HG02852 (cell line): ENCODE results near the gene TMEM92.

Experiments used
- ATAC-seq: cut with Tn5 transposase; IDR thresholded peaks from one replicate; pipeline ENCODE4 v1.9.1; 2021; ENCODE audit warnings: mild to moderate bottlenecking, moderate library complexity; ENCODE audit not compliant: unreplicated experiment

TMEM92 gene

DNA sequence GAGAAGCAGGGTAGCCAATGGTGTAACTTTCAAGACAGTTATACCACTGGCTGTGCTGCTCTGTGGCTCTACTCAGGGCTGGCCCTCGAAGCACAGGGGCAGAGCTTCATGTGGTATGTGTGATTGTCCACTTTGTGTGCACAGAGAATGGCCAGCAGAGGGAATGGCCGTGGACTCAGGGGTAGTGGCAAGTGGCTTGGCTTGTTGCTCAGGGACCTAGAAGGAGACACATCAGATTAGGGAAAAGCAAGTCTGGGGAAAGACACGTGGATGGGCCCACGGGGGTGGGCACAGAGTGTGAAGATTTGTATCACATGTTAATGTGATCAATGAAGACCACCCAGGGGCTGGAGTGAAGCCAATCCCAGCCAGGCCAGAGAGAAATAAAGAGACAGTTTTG is 51.6 kb downstream of the TMEM92 start:
- ATAC-seq: no peak

DNA sequence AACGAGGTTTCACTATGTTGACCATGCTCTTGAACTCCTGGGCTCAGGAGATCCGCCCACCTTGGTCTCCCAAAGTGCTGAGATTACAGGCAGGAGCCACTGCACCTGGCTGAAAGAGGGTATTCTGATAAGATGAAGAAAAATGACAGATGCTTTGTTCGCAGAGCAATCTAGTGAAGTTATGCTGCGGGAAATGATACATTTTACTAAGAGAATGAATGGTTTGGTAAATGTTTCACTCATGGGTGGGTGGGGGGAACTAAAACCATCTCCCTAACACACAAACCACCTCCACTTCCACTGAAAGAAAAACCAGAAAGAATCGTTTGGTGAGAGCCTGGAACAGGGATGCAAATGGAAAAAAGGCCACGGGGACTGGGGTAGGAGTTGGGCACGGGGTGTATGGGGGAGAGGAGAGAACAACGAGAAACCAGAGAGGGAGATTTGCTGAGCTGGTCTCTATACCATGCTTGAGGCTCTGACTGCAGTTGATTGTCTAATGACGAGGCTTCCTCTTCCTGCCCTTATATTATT is 52.6 kb downstream of the TMEM92 start:
- ATAC-seq: no peak

DNA sequence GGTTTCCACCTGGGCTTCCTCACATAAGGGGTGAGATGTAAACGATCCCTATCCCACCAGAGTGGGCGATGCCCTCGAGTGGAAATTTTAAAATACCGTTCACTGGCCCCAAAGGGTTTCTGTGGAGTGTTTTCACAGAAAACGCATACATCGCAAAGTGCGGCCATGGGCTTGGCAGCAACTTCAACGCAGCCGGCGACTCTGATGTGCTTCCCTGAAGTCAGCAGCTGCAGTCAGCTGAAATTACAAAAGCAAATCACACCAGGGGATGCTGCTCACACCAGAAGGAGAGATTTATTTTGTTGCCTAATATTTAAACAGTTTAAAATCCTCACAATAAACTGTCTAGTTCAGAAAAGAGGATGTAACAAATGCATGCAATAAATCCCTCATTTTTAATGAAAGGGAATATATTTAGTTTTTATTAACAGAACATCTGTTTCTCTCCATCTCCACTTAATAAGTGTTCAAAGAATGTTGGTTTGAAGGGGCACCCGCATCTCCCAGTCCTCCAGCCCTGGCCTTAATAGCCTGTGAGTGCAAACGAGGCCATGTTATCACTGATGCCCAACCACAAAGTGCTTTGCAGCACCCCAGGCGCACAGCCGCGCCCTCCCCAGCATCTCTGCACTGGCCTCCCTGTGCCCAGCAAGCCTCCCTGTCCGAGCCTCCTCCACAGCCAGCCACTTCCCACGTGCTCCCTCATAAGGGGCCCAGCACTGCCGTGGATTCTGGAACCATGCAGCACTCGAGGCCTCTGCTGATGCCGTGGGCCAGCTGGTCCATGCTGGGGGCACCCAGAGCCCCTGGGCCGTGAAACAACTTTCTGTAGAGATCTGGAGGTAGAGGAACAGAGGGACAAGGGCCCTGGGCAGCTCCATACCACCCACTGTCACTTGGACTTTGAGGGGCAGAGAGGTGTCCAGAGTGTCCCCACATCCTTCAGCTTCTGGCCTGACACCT is 54.4 kb downstream of the TMEM92 start:
- ATAC-seq: no peak

DNA sequence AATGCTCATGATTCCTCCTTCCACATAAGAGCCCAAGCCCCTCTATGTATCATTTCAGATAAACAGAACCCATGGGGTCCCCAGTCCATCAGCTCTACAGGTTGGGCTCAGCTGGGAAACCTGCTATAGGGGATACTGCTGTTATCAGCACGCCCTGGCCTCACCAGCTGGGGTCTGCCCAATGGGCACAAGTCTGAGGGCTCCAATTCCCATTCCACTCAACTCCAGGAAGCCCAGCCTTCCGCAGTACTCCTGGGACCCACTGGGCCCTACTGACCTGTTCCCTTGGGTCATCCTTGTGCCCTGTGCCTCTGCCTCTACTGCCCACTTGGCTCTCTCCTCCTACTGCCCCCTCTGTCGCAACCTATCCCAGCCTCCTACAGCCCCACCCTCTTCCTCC is 55.5 kb downstream of the TMEM92 start:
- no peak for ATAC-seq

DNA sequence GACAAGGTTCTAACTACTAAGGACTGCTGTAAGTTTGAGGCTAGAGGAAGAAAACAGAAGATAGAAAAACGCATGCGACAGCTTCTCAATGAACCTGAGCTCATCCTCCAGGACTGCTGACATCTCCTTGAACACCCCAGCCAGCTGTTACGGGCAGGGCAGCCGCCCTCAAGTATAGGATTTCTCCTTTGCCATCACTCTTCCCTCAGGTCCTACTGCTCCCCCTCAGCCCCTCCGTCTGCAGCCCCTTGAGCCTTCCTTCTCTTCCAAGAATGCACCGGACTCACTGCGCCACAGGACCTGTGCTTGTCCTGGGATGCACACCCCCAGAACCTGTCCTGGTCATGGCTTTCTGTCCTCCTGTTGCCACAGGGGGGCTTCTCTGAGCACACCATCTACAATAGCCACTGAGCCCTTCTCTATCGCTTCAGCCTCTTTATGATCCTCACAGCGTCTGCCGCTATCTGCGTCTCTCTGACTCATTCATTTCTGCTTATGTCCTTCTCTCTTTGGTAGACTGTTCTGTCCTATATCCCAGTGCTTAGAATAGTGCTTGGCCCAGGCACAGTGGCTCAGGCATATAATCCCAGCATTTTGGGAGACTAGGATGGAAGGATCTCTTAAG is 56.0 kb downstream of the TMEM92 start:
- no peak for ATAC-seq
